ENCODE data around the gene LTN1.

DNA sequence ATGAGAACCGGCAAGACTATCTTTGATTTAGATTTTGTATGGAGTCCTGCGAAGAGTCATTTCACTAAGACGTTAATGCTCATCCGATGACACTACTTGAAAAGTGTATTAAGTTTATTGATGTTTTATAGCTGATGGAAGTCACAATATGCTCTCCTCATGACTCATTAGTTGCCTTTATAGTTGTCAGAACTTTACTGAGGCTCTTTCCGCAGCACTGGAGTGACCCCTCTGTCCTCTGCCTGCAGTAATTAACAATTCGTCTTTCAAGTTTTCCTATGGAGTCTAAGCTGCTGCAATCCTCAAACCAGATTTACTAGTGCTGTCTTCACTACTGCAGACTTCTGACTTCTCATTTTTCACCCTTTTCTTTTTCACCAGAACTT lies 32.6 kb upstream of the LTN1 start:
- TF ChIP-seq, protein P1, sequence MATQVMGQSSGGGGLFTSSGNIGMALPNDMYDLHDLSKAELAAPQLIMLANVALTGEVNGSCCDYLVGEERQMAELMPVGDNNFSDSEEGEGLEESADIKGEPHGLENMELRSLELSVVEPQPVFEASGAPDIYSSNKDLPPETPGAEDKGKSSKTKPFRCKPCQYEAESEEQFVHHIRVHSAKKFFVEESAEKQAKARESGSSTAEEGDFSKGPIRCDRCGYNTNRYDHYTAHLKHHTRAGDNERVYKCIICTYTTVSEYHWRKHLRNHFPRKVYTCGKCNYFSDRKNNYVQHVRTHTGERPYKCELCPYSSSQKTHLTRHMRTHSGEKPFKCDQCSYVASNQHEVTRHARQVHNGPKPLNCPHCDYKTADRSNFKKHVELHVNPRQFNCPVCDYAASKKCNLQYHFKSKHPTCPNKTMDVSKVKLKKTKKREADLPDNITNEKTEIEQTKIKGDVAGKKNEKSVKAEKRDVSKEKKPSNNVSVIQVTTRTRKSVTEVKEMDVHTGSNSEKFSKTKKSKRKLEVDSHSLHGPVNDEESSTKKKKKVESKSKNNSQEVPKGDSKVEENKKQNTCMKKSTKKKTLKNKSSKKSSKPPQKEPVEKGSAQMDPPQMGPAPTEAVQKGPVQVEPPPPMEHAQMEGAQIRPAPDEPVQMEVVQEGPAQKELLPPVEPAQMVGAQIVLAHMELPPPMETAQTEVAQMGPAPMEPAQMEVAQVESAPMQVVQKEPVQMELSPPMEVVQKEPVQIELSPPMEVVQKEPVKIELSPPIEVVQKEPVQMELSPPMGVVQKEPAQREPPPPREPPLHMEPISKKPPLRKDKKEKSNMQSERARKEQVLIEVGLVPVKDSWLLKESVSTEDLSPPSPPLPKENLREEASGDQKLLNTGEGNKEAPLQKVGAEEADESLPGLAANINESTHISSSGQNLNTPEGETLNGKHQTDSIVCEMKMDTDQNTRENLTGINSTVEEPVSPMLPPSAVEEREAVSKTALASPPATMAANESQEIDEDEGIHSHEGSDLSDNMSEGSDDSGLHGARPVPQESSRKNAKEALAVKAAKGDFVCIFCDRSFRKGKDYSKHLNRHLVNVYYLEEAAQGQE (IDR thresholded peaks at IDR 0.05; ENCODE audit: low read depth, low read length) = no peak
- TF ChIP-seq, protein P2, sequence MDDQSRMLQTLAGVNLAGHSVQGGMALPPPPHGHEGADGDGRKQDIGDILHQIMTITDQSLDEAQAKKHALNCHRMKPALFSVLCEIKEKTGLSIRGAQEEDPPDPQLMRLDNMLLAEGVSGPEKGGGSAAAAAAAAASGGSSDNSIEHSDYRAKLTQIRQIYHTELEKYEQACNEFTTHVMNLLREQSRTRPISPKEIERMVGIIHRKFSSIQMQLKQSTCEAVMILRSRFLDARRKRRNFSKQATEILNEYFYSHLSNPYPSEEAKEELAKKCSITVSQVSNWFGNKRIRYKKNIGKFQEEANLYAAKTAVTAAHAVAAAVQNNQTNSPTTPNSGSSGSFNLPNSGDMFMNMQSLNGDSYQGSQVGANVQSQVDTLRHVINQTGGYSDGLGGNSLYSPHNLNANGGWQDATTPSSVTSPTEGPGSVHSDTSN (IDR thresholded peaks at IDR 0.05) = no peak
- TF ChIP-seq, protein P3, sequence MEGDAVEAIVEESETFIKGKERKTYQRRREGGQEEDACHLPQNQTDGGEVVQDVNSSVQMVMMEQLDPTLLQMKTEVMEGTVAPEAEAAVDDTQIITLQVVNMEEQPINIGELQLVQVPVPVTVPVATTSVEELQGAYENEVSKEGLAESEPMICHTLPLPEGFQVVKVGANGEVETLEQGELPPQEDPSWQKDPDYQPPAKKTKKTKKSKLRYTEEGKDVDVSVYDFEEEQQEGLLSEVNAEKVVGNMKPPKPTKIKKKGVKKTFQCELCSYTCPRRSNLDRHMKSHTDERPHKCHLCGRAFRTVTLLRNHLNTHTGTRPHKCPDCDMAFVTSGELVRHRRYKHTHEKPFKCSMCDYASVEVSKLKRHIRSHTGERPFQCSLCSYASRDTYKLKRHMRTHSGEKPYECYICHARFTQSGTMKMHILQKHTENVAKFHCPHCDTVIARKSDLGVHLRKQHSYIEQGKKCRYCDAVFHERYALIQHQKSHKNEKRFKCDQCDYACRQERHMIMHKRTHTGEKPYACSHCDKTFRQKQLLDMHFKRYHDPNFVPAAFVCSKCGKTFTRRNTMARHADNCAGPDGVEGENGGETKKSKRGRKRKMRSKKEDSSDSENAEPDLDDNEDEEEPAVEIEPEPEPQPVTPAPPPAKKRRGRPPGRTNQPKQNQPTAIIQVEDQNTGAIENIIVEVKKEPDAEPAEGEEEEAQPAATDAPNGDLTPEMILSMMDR (IDR thresholded peaks at IDR 0.05) = no peak
- TF ChIP-seq, protein P4, sequence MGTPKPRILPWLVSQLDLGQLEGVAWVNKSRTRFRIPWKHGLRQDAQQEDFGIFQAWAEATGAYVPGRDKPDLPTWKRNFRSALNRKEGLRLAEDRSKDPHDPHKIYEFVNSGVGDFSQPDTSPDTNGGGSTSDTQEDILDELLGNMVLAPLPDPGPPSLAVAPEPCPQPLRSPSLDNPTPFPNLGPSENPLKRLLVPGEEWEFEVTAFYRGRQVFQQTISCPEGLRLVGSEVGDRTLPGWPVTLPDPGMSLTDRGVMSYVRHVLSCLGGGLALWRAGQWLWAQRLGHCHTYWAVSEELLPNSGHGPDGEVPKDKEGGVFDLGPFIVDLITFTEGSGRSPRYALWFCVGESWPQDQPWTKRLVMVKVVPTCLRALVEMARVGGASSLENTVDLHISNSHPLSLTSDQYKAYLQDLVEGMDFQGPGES (IDR thresholded peaks at IDR 0.05; ENCODE audit: low read depth, low read length) = no peak
- TF ChIP-seq, protein P5, sequence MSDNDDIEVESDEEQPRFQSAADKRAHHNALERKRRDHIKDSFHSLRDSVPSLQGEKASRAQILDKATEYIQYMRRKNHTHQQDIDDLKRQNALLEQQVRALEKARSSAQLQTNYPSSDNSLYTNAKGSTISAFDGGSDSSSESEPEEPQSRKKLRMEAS (IDR thresholded peaks at IDR 0.05; ENCODE audit: low read depth) = no peak

All from SK-N-SH (cell line).